ENCODE results near the gene COL18A1.
"Not testable (repeated sequence)": the region's sequence is repeated elsewhere in the genome, so short reads cannot be mapped to it uniquely, and the experiment has no call there.

The COL18A1 gene

DNA sequence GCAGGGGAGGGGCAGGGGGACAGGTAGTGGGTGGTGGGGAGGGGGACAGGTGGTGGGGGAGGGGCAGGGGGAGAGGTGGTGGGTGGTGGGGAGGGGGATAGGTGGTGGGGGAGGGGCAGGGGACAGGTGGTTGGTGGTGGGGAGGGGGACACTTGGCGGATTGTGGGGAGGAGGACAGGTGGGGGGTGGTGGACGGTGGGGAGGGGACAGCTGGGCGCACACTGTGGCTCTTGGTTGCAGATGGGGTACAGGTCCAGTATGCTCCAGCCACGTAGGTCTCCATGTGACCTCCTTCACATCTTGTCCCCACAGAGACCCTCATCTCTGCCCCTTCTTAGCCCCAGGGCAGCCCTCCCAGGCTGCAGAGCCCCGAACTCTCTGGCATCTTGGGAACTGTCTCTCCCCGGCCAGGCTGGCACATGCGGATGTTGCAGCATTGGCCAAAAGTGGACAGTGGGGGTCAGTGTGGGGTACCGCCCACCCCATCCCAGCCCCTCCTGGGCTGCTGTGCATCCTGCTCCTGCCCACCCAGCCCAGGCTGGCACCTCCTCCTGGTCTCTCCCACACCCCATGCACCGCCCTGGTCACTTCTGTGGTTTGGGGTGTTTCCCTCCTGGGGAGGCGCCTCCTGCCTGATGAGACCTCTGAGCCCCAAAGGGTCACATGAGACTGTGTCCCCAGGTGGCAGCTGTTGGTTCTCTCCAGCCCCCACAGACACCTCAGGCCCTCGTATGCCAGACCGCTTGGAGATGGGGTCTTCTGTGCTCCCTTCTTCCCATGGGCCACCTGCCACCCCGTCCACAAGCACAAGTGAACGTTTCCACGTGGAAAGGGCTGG is 144.9 kb downstream of the COL18A1 start:
- DNase-seq, result peak; percentile 38

- peak; percentile 71 for DNase-seq
Measured at GRCh38 chr21:45550522-45551210, 145.7 kb downstream of the COL18A1 start.

- DNase-seq, result peak; percentile 42
Measured at GRCh38 chr21:45551316-45551715, 146.4 kb downstream of the COL18A1 start.

GRCh38 chr21:45551783-45552695 is 147.1 kb downstream of the COL18A1 start:
- DNase-seq, result no peak

DNA sequence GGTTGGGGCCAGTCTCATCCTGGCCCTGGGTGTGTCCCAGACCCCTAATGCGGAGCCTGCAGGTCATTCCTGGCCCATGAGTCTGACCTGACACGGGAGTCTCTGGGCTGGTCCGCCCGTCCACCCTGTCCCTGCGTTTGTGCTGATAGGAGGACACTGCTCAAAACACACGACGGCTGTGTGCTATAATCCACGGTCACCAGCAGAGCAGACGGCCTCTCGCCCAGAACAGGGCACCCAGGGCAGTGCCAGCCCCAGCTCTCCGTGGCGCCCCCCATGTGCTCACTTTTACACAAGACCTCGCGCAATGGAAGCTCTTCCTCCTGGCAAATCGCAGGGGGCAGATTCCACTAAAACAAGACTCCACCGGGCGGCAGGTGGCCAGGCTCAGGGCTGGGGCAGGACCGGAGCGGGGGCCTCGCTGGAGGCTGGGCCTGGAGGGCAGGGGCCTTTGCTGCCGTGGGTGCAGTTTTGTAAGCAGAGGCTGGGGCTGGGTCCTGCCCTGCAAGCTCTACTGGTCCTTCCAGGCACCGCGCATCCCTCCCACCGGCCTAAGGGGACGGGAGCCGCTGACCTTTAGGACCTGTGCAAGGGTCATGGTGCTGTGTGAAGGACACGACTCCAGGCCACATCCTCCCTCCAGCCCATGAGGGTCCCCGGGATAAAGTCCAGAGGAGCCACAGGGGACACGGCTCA is 147.9 kb downstream of the COL18A1 start:
- no peak for DNase-seq

DNA sequence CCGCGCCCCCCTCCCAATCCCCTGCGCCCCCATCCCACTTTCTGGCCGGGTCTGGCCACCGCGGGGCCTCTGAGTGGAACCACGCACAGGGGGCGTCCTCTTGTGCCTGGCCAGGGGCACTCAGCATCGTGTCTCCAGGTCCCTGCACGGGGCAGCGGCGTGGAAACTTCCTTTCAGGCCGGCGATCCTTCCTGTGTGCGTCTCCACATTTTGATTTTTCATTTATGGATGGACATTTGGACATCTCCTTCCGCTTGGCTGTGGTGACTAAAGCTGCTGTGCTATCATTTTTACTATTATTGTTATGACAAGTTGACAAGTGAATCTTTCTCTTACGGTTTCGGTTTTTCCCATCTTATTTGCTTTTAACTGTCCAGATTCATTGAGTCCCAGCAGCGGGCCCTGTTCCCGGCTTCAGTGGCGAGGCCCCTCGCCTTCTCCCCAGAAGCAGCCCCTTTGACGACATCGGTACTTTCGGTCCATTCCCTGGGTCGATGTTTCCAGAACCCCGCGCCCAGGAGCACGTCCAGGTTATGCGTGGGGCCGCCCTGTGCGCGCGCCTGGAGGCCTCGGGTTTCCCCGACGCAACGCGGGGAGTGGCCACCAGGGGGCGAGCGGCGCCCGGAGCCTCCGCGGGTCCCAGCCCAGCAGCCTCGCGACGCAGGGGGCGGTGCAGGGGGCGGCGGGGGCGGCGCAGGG is 149.7 kb downstream of the COL18A1 start:
- peak; percentile 76 for DNase-seq

GRCh38 chr21:45555251-45555556 is 150.2 kb downstream of the COL18A1 start:
- DNase-seq, result no peak

- DNase-seq, result peak; percentile 76
Measured at GRCh38 chr21:45555557-45556301, 150.8 kb downstream of the COL18A1 start.

GRCh38 chr21:45556302-45556644 is 151.3 kb downstream of the COL18A1 start:
- DNase-seq, result no peak

GRCh38 chr21:45556645-45557615 is 152.0 kb downstream of the COL18A1 start:
- no peak for DNase-seq

GRCh38 chr21:45557616-45558043 is 152.7 kb downstream of the COL18A1 start:
- no peak for DNase-seq

GRCh38 chr21:45558044-45558721 is 153.2 kb downstream of the COL18A1 start:
- no peak for DNase-seq

DNA sequence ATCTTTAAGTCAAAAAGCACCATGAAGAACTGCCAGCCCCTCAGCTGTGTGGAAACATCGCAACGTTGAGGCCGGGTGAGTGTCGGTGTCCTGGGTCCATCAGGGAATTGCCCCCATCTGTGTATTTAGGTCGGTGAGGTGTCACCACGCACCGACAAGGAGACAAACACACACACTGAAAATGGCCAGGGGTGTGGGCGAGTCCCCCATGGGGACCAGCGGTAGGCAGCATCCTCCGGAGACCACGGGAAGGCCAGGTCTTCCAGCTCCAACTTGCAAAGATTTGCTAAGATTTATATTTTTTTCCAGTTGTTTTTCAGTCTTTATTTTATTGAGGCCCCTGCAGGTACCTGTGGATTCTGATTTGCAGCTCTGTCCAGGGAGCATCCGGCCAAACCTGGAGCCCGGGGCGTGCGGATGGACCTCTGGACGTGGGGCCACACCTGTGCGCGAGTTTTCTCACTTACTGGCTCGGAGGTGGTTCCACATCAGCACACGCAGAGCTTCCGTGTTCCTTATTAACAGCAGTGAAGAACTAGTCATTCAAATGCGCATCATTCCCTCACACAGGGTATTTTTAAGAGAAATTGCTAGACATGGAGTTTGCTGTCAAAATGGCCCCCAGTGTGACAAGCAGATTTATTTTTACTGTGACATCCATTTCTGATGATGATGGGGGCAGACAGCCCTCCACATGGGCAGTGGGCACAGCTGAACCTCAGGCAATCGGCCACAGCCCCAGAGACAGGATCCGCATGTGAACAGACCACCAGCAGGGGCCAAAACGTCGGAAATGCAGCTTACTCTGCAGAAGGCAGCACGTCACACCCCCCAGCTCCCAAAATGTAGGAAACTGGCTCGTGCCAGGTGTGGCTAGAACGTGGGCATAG is 154.5 kb downstream of the COL18A1 start:
- no peak for DNase-seq

DNA sequence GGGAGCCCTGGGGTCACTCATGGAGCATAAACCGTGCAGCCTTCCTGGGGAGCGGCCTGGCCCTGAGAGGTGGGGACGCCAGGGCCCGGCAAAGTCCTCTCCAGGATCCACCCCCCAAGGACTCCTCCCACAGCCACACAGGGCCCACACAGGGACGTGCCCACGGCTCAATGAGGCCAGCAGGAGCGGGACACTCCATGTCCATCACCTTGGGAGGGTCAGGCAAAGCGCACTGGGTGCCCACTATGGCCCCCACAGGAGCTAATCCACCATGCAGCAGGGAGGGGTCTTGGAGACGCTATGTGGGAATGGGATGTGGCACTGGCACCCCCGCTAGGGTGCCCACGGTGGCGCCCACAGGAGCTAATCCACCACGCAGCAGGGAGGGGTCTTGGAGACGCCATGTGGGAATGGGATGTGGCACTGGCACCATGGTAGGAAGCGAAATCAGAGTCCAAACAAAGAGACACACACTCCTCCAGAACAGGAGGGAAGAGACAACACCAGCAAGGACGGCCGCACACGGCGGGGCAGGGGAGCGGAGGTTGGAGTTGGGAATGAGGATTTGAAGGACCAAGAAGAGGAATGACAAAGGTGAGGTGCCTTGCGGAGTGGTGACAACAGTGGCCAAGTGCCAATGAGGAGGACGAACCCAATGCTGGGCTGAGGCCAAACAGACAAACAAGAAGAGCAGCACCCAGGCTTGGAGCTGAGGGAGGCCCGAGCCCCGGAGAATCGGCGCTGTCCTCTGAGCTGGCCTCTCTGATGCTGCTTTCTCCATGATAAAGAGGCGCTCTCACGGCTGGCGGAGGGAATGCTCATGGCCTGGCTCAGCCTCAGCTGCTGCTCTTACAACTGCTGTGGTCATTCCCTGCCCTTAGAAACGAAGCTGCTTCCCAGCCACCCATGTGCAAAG is 155.4 kb downstream of the COL18A1 start:
- no peak for DNase-seq

GRCh38 chr21:45561241-45561640 is 156.3 kb downstream of the COL18A1 start:
- not testable (repeated sequence) for DNase-seq

- DNase-seq, result no peak
Measured at GRCh38 chr21:45562402-45562801, 157.4 kb downstream of the COL18A1 start.

DNA sequence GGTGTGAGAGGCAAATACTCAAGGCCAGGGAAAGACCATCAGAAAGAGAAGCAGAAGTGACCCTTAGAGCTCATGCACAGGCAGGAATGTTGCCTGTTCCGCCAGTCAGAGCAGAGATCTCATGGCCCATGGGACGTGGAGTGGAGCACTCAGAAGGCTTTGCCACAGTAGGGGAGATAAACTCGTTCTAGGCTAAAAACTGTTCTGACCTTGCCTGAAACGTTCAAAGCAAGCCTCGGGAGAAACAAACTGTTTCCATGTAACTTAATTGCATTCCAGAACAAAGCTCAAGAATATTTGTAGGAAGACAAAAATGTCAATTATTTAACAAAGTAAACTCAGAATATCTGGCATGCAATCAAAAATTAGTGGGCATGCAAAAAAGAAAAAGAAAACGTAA is 158.0 kb downstream of the COL18A1 start:
- DNase-seq, result no peak

Measured in hematopoietic multipotent progenitor cell treated with erythropoietin and hydrocortisone succinate and interleukin-3 and kit ligand, for 6 days (in vitro differentiated cells).